ENCODE measurements around the gene MEF2D.
A peak's percentile ranks its signal among the peaks of the same experiment; 100 is the strongest.

Gene MEF2D

GRCh38 chr1:156523801-156524480 lies 23.4 kb upstream of the MEF2D start:
- no peak for DNase-seq

DNA sequence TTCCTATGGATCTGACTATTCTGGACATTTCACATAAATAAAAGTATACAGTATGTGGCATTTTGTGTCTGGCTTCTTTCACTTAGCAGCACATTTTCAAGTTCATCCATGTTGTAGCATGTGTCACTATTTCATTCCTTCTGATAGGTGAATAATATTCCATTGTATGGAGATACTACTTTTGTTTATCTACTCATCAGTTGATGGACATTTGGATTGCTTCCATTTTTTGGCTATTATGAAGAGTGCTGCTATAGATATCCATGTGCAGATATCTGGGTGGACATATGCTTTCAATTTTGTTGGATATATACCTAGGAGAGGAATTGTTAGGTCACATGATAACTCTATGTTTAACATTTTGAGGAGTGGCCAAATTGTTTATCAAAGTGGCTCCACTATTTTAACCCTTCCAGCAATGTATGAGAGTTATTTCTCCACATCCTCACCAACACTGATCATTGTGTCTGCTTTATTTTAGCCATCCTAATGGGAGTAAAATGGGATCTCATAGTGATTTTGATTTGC lies 21.9 kb upstream of the MEF2D start:
- DNase-seq: no peak

DNA sequence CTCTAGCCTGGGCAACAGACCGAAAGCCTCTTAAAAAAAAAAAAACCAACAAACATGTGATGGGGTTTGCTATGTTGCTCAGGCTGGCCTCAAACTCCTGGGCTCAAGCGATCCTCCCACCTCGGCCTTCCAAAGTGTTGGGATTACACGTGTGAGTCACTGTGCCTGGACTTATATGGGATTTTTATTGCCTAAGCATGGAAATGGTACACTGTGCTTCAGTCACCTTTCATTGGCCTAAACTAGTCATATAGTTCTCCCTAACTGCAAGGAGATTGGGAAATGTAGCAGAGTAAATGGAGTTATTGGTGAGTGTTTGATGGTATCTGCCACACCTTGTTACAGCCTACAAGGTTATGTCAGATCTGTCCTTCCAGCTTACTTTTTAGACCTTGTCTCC lies 17.2 kb upstream of the MEF2D start:
- no peak for DNase-seq

DNA sequence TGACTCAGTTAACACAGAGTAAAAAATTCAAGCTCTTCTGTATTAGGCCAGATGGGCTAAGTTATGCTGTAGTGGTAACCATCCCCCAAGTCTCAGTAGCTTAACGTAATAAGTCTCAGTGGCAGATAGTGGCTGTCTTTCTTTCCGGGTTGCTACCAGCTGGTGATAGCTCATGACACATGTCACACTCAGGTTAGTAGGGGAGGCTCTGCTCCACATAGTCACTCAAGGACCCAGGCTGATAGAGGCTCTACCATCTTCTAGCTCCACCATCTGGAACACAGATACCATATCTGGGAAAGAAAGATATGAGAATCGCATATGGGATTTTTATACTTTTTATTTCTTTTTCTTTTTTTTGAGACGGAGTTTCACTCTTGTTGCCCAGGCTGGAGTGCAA lies 16.2 kb upstream of the MEF2D start:
- DNase-seq: no peak

- no peak for DNase-seq
Observed at GRCh38 chr1:156515956-156516355, 15.4 kb upstream of the MEF2D start.

DNA sequence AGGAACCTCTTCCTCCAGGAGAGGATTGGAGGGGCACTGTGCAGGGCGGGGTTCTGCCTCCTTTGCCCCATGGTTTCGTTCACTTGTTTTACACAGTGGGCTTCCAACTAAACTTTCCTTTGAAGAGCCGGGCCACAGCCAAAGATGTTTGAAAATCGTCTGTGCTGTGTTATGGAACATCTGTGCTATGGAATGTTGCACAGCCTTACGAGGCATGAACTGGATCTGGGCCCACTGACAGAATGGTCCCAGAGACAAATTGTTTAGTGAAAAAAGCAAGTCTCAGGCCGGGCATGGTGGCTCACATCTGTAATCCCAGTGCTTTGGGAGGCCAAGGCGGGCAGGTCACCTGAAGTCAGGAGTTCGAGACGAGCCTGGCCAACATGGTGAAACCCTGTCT lies 12.6 kb upstream of the MEF2D start:
- DNase-seq: no peak

- no peak for DNase-seq
Observed at GRCh38 chr1:156511644-156512043, 11.1 kb upstream of the MEF2D start.

DNA sequence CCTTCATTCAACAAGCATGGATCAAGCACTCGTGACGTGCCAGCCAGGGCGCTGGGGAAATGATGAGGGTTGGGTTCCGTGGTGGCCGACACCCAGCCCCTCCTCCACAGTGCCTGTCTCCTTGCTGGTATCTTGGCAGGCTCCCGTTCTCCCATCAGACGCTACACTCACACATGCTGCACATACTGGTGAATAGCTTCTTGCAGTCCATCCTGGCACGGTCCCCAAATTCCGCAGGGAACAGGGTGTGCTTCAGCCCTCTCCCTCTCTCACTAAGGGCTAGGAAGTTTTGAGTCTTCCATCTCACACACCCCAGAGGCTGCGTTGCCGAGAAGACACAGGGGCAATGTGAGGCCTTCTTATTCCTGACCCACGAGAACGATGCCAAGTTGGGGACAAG lies 10.1 kb upstream of the MEF2D start:
- DNase-seq: no peak

GRCh38 chr1:156509424-156510034 lies 9.0 kb upstream of the MEF2D start:
- DNase-seq: no peak

DNA sequence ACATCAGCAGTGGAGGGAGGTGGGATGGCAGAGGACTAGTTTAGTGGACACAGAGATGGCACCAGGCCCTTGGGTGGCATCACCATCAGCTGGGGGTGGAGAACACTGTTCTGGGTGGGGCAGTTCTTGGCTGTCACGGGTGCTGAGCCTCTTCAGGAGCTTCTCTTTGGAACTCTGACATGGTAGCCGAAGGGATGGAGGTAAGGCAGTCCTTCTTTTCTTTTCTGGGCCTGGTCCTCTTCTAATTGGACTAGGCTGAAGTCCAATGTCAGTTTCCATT lies 8.3 kb upstream of the MEF2D start:
- DNase-seq: no peak

DNA sequence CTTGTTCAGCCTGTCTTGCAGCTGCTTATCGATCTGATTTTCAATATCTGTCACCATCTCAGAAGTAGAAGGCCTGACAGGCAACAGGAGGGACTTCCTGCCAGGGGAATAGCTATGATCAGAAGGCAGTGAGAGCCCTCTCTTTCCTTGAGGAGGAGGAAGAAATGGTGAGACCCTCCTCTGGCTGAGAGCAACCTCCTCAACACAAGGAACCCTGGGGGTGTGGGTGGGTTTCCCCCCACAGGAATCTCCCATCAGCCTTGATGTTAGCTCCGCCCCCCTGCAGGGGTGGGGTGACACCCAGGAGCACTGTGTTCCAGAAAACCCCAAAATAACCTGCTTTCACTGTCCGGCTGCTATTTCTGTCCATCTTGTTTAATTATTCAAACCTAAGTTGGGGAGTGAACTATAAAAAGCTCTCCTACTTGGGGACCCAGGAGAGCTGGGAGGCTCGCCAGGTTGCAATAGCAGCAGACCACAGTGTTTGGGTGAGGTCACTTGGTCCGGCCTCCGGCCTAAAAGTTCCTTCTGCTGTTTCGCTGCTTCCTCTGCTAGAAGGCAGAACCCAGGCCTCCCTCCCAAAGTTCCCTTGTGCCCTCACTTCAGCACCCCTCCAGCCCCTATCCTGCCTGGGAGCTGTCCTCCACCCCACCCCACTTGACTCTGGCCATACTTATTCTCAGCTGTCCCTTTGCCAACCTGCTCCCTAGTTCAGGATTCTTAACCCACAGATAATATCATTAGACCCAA lies 7.8 kb upstream of the MEF2D start:
- no peak for DNase-seq

GRCh38 chr1:156506450-156506849 lies 5.9 kb upstream of the MEF2D start:
- no peak for DNase-seq

- DNase-seq: no peak
Observed at GRCh38 chr1:156505679-156506298, 5.2 kb upstream of the MEF2D start.

- DNase-seq: peak; percentile 96
Observed at GRCh38 chr1:156504821-156505678, 4.5 kb upstream of the MEF2D start.

- DNase-seq: no peak
Observed at GRCh38 chr1:156504438-156504813, 3.9 kb upstream of the MEF2D start.

GRCh38 chr1:156503698-156504437 lies 3.3 kb upstream of the MEF2D start:
- DNase-seq: no peak

GRCh38 chr1:156502894-156503697 lies 2.5 kb upstream of the MEF2D start:
- DNase-seq: no peak

DNA sequence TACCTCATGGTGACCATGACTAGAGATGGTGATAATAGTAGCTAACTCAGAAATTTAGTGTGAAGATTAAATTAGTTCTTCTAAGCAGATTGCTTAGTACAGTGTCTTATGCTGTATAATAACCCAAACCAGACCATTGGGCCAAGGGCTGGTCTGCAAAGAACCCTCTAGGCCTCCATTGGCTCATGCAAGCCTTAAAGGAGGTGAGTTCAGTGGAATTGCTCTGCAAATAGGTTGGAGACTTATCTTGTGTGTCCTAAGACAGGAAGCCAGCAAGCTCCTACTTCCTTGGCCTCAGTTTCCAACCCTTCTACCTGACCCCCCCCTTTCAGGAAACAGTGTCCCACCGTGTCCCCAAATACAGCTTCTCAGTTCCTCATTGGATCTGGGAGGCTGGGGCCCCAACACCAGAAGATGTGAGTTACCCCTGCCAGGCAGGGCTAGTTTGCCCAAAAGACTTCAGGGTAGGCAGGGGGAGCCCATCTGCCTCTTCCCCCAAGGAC lies 1.9 kb upstream of the MEF2D start:
- no peak for DNase-seq

- DNase-seq: peak; percentile 96
Observed at GRCh38 chr1:156500793-156501506, 375 bp upstream of the MEF2D start.

DNA sequence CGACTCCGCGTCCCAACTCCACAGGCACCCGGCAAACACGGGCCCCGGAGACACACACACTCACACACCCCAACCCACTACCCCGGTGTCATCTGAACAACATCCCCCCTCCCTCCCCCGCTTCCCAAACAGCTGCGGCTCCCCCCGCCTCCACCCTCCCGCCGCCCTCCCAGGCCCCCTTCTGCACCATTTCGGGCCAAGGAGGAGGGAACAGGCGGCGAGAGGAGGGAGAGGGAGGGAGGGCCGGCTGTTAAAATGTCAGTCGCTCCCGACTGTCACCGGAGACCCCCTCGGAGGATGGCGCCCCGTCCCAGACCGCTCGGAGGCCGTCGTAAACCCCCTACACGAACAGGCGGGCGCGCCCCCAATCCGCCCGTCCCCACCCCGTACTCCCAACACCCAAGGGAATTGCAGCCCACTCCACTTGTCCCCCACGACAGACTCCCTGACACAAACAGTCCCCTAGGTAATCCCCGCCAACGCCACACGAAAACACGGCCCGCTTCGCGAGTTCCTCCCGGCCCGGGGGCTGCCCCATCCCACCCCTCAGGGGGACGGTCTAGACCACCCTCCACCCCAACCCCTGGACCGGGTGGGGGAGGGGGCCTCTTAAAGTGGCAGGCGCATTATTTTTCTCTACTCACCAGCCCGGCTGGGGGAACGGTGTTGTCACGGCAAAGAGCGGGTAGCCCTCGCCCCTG lies 583 bp downstream of the MEF2D start:
- DNase-seq: peak; percentile 39

Data from stimulated activated CD4-positive, alpha-beta T cell treated with anti-CD3 and anti-CD28 coated beads, Interleukin-12 subunit alpha, Interleukin-12 subunit beta, amount 100 ng/mL, for 4 hours (primary cell).